Measurements from ENCODE around the gene PANX1.

DNA sequence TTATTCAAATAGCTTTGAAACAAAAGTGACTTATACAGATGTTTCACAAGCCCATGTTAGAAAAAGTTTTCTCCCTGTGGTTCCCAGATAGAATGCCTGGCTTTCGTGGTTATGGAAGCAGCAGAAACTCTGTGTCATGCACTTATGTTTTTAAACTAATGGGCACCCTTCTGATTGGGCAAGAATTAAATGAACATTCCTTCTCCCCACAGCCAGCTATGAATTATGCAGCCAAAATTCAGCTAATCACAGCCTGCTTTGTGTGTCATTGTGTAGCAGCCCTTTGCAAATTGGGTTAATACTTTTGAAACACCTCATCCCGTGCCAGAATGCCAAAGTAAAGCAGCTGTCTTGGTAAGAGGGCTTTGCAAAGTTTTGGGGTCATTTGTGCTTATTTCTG is 46.9 kb downstream of the PANX1 start:
- no peak for TF ChIP-seq EP300 (IDR thresholded peaks at IDR 0.05; ENCODE audit: low read depth)
- TF ChIP-seq, protein P1, sequence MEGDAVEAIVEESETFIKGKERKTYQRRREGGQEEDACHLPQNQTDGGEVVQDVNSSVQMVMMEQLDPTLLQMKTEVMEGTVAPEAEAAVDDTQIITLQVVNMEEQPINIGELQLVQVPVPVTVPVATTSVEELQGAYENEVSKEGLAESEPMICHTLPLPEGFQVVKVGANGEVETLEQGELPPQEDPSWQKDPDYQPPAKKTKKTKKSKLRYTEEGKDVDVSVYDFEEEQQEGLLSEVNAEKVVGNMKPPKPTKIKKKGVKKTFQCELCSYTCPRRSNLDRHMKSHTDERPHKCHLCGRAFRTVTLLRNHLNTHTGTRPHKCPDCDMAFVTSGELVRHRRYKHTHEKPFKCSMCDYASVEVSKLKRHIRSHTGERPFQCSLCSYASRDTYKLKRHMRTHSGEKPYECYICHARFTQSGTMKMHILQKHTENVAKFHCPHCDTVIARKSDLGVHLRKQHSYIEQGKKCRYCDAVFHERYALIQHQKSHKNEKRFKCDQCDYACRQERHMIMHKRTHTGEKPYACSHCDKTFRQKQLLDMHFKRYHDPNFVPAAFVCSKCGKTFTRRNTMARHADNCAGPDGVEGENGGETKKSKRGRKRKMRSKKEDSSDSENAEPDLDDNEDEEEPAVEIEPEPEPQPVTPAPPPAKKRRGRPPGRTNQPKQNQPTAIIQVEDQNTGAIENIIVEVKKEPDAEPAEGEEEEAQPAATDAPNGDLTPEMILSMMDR (IDR thresholded peaks at IDR 0.05), result no peak
- TF ChIP-seq POLR2AphosphoS5 (IDR thresholded peaks at IDR 0.05), result no peak
- TF ChIP-seq POLR2A (IDR thresholded peaks at IDR 0.05), result no peak

All from transverse colon (tissue), 4 donors.